ENCODE results near the gene GHR.

GHR gene

DNA sequence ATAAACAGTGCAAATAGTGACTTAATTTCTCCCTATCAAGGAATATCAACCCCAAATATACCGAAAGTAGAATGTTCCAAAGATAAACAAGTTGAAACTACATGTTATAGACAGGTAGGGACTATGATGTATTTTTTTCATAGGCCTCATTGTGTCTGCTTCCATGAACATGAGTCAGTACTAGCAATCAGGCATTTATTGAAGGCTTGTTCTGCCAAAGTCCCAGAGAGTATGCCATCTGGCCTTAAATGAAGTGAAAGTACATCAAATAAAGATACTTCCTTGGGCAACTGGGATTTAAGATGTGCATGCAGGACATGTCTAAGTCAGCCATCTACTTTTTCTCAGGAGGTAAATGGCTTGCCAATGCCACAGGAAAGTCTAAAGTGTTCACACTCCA lies 6.5 kb downstream of the GHR start:
- no peak for DNase-seq (ENCODE audit: low spot score)
- Histone ChIP-seq H3K9me3 (replicated peaks in 1 of 2; ENCODE audit: control insufficient read depth in 2 of 2, insufficient read depth in 1 of 2, low read depth in 1 of 2, low read length in 2 of 2) (no peaks in the 10 kb centered on the region), H3K4me2 (ENCODE audit: insufficient read depth, low read length, poor library complexity, severe bottlenecking) (no peak overlapping the region), H2AK5ac (ENCODE audit: low read depth, low read length) (no peak overlapping the region), H2BK120ac (ENCODE audit: low read depth, low read length) (no peak overlapping the region), H3K4ac (ENCODE audit: low read length) (no peak overlapping the region), H3K18ac (ENCODE audit: low read length) (no peak overlapping the region), H3K4me3 (ENCODE audit: low read length in 2 of 2) (no peak overlapping the region), H4K91ac (ENCODE audit: low read depth, low read length, poor library complexity) (no peak overlapping the region), H2BK12ac (ENCODE audit: low read length) (no peak overlapping the region), H4K8ac (ENCODE audit: low read depth, low read length) (no peak overlapping the region), H3K23ac (ENCODE audit: low read depth, low read length, poor library complexity) (no peak overlapping the region), H3K27ac (replicated peaks; ENCODE audit: low read length) (no peak overlapping the region), H2BK15ac (ENCODE audit: low read length) (no peak overlapping the region), H3K27me3 (ENCODE audit: control insufficient read depth in 3 of 3, insufficient read depth in 3 of 3, low read depth in 1 of 3, low read length in 3 of 3) (peaks cover 0 to 16% (median 7%) of the 10 kb centered on the region in 3 experiments), H3K36me3 (replicated peaks in 1 of 2; ENCODE audit: control insufficient read depth in 2 of 2, insufficient read depth in 2 of 2, low read length in 2 of 2) (no peaks in the 10 kb centered on the region), H3K4me1 (ENCODE audit: control insufficient read depth in 2 of 2, insufficient read depth in 1 of 2, low read depth in 1 of 2, low read length in 2 of 2) (no peaks in the 10 kb centered on the region), H2BK5ac (ENCODE audit: low read length) (no peak overlapping the region), H3K14ac (ENCODE audit: low read length) (no peak overlapping the region), H2AFZ (ENCODE audit: low read length) (no peak overlapping the region), H3K9ac (ENCODE audit: low read depth, low read length, poor library complexity) (no peak overlapping the region), H3K79me1 (ENCODE audit: low read depth, low read length) (no peaks in the 10 kb centered on the region)
- WGBS, 2 donors (ENCODE audit: extremely low coverage in 2 of 2, insufficient read length in 2 of 2, insufficient replicate concordance in 1 of 2) = no CpG with 5 or more reads among the region's 1 CpG

- no peak overlapping the region for H2AFZ ChIP-seq (ENCODE audit: low read length)
- H3K18ac ChIP-seq (ENCODE audit: low read length) = no peak overlapping the region
- H2AK5ac ChIP-seq (ENCODE audit: low read depth, low read length) = no peak overlapping the region
- no peak overlapping the region for H2BK12ac ChIP-seq (ENCODE audit: low read length)
- H4K8ac ChIP-seq (ENCODE audit: low read depth, low read length) = no peak overlapping the region
- no peaks in the 10 kb centered on the region for H3K4me1 ChIP-seq (ENCODE audit: control insufficient read depth in 2 of 2, insufficient read depth in 1 of 2, low read depth in 1 of 2, low read length in 2 of 2)
- H3K4me2 ChIP-seq (ENCODE audit: insufficient read depth, low read length, poor library complexity, severe bottlenecking) = no peak overlapping the region
- H3K4me3 ChIP-seq (ENCODE audit: low read length in 2 of 2) = no peak overlapping the region
- H3K27me3 ChIP-seq (ENCODE audit: control insufficient read depth in 3 of 3, insufficient read depth in 3 of 3, low read depth in 1 of 3, low read length in 3 of 3) = no peaks in the 10 kb centered on the region
- H3K9me3 ChIP-seq (replicated peaks in 1 of 2; ENCODE audit: control insufficient read depth in 2 of 2, insufficient read depth in 1 of 2, low read depth in 1 of 2, low read length in 2 of 2) = no peaks in the 10 kb centered on the region
- H3K14ac ChIP-seq (ENCODE audit: low read length) = no peak overlapping the region
- no peak overlapping the region for H4K91ac ChIP-seq (ENCODE audit: low read depth, low read length, poor library complexity)
- no peak overlapping the region for H2BK120ac ChIP-seq (ENCODE audit: low read depth, low read length)
- no peak overlapping the region for H3K9ac ChIP-seq (ENCODE audit: low read depth, low read length, poor library complexity)
- H3K23ac ChIP-seq (ENCODE audit: low read depth, low read length, poor library complexity) = no peak overlapping the region
- no peak overlapping the region for H2BK15ac ChIP-seq (ENCODE audit: low read length)
- H3K4ac ChIP-seq (ENCODE audit: low read length) = no peak overlapping the region
- H3K36me3 ChIP-seq (replicated peaks in 1 of 2; ENCODE audit: control insufficient read depth in 2 of 2, insufficient read depth in 2 of 2, low read length in 2 of 2) = no peaks in the 10 kb centered on the region
- no peaks in the 10 kb centered on the region for H3K79me1 ChIP-seq (ENCODE audit: low read depth, low read length)
- DNase-seq (ENCODE audit: low spot score) = no peak
- H2BK5ac ChIP-seq (ENCODE audit: low read length) = no peak overlapping the region
- H3K27ac ChIP-seq (replicated peaks; ENCODE audit: low read length) = no peak overlapping the region
Measured at GRCh38 chr5:42434047-42434724, 10.9 kb downstream of the GHR start.

- no peaks in the 10 kb centered on the region for H3K4me1 ChIP-seq (ENCODE audit: control insufficient read depth in 2 of 2, insufficient read depth in 1 of 2, low read depth in 1 of 2, low read length in 2 of 2)
- H3K4ac ChIP-seq (ENCODE audit: low read length) = no peak overlapping the region
- no peaks in the 10 kb centered on the region for H3K36me3 ChIP-seq (replicated peaks in 1 of 2; ENCODE audit: control insufficient read depth in 2 of 2, insufficient read depth in 2 of 2, low read length in 2 of 2)
- no peaks in the 10 kb centered on the region for H3K27me3 ChIP-seq (ENCODE audit: control insufficient read depth in 3 of 3, insufficient read depth in 3 of 3, low read depth in 1 of 3, low read length in 3 of 3)
- H3K9ac ChIP-seq (ENCODE audit: low read depth, low read length, poor library complexity) = no peak overlapping the region
- no peak overlapping the region for H3K18ac ChIP-seq (ENCODE audit: low read length)
- H3K9me3 ChIP-seq (replicated peaks in 1 of 2; ENCODE audit: control insufficient read depth in 2 of 2, insufficient read depth in 1 of 2, low read depth in 1 of 2, low read length in 2 of 2) = no peaks in the 10 kb centered on the region
- DNase-seq (ENCODE audit: low spot score) = no peak
- H2BK5ac ChIP-seq (ENCODE audit: low read length) = no peak overlapping the region
- no peak overlapping the region for H3K27ac ChIP-seq (replicated peaks; ENCODE audit: low read length)
- no peak overlapping the region for H3K4me2 ChIP-seq (ENCODE audit: insufficient read depth, low read length, poor library complexity, severe bottlenecking)
- H2AK5ac ChIP-seq (ENCODE audit: low read depth, low read length) = no peak overlapping the region
- no peak overlapping the region for H3K4me3 ChIP-seq (ENCODE audit: low read length in 2 of 2)
- H3K23ac ChIP-seq (ENCODE audit: low read depth, low read length, poor library complexity) = no peak overlapping the region
- H3K79me1 ChIP-seq (ENCODE audit: low read depth, low read length) = no peaks in the 10 kb centered on the region
- H2BK120ac ChIP-seq (ENCODE audit: low read depth, low read length) = no peak overlapping the region
- no peak overlapping the region for H2BK12ac ChIP-seq (ENCODE audit: low read length)
- H4K91ac ChIP-seq (ENCODE audit: low read depth, low read length, poor library complexity) = no peak overlapping the region
- H2BK15ac ChIP-seq (ENCODE audit: low read length) = no peak overlapping the region
- no peak overlapping the region for H2AFZ ChIP-seq (ENCODE audit: low read length)
- no peak overlapping the region for H4K8ac ChIP-seq (ENCODE audit: low read depth, low read length)
- H3K14ac ChIP-seq (ENCODE audit: low read length) = no peak overlapping the region
Measured at GRCh38 chr5:42436051-42436450, 12.8 kb downstream of the GHR start.

DNA sequence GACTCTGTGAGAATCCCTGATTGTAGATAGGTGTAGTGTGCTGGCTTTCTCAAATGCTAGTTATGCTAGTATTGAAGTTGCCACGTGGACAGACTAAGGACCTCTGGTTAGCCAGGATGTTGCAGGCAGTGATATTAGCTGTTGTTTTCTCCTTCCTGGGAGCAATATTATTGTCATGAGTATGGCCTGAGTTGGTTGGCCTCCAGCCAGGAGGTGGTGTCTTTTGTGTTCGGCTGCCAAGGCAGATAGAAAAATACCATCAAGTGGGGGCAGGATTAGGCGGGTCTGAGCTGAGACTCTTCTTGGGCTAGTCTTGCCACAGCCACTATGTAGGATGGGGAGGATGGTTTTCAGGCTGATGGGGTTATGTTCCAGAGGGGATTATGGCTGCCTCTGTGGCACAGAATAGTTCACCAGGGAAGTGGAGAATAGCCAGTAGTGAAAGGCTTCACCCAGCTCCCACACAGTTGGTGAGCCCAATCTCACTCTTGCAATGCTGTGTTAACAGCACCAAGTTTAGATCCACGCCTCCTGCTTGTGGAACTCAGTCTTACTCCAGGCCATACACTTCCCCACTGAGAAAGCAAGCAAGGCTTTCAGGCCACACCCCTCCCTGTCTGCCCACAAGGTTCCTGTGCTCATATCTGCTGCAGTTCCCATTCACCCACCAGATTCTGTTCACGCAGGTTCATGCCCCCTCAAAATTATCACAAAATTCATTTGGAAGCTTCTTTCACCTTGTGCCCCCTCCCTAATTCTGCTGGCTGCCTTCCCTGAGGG lies 31.2 kb downstream of the GHR start:
- H3K23ac ChIP-seq (ENCODE audit: low read depth, low read length, poor library complexity) = no peak overlapping the region
- no peak overlapping the region for H4K91ac ChIP-seq (ENCODE audit: low read depth, low read length, poor library complexity)
- H4K8ac ChIP-seq (ENCODE audit: low read depth, low read length) = no peak overlapping the region
- H3K27me3 ChIP-seq (ENCODE audit: control insufficient read depth in 3 of 3, insufficient read depth in 3 of 3, low read depth in 1 of 3, low read length in 3 of 3) = no peaks in the 10 kb centered on the region
- no peak overlapping the region for H2BK12ac ChIP-seq (ENCODE audit: low read length)
- H3K27ac ChIP-seq (replicated peaks; ENCODE audit: low read length) = no peak overlapping the region
- no peaks in the 10 kb centered on the region for H3K79me1 ChIP-seq (ENCODE audit: low read depth, low read length)
- H2BK15ac ChIP-seq (ENCODE audit: low read length) = no peak overlapping the region
- no peak overlapping the region for H2AFZ ChIP-seq (ENCODE audit: low read length)
- H3K9ac ChIP-seq (ENCODE audit: low read depth, low read length, poor library complexity) = no peak overlapping the region
- no peak overlapping the region for H2BK5ac ChIP-seq (ENCODE audit: low read length)
- no peak overlapping the region for H2BK120ac ChIP-seq (ENCODE audit: low read depth, low read length)
- no peaks in the 10 kb centered on the region for H3K4me1 ChIP-seq (ENCODE audit: control insufficient read depth in 2 of 2, insufficient read depth in 1 of 2, low read depth in 1 of 2, low read length in 2 of 2)
- H3K14ac ChIP-seq (ENCODE audit: low read length) = no peak overlapping the region
- H3K4me3 ChIP-seq (ENCODE audit: low read length in 2 of 2) = no peak overlapping the region
- no peak overlapping the region for H3K4me2 ChIP-seq (ENCODE audit: insufficient read depth, low read length, poor library complexity, severe bottlenecking)
- no peak overlapping the region for H2AK5ac ChIP-seq (ENCODE audit: low read depth, low read length)
- WGBS, 2 donors (ENCODE audit: extremely low coverage in 2 of 2, insufficient read length in 2 of 2, insufficient replicate concordance in 1 of 2) = no CpG with 5 or more reads among the region's 5 CpGs
- no peak overlapping the region for H3K18ac ChIP-seq (ENCODE audit: low read length)
- H3K4ac ChIP-seq (ENCODE audit: low read length) = no peak overlapping the region
- H3K36me3 ChIP-seq (replicated peaks in 1 of 2; ENCODE audit: control insufficient read depth in 2 of 2, insufficient read depth in 2 of 2, low read length in 2 of 2) = no peaks in the 10 kb centered on the region
- no peaks in the 10 kb centered on the region for H3K9me3 ChIP-seq (replicated peaks in 1 of 2; ENCODE audit: control insufficient read depth in 2 of 2, insufficient read depth in 1 of 2, low read depth in 1 of 2, low read length in 2 of 2)
- DNase-seq (ENCODE audit: low spot score) = no peak
